ENCODE results near the gene CES1. TPM values are rescaled to one million over a fixed set of nuclear protein-coding genes. Genes with fewer than 3 reads are reported as not detected.

The CES1 gene
- 10 to 100 TPM in 1 of 4 donors, 1 to 10 TPM in 3; 2.6 to 10.8 (median 5.1) TPM for total RNA-seq

- Histone ChIP-seq H3K27me3 (no peaks in the 10 kb centered on the region), H3K9me3 (no peaks in the 10 kb centered on the region), H3K27ac (no peak within 1 kb of the TSS), H3K4me3 (replicated peaks in 1 of 3) (no peak within 1 kb of the TSS), H3K36me3 (no peaks in the 10 kb centered on the region), H3K4me1 (no peaks in the 10 kb centered on the region)
- DNase-seq = peak; percentile 35 to 39
- intact Hi-C loops (cut with DNase I) = no loop called here
- TF ChIP-seq CTCF (IDR thresholded peaks at IDR 0.05) = no peak
- WGBS, 2 donors = 56 to 64% methylated on average over 28 to 30 of the region's 30 CpGs
Observed at GRCh38 chr16:55832773-55833691, at the start of gene CES1. TSS of gene CES1 (minus strand) at chr16:55833096. CDS start at chr16:55833055, 41 bp downstream.

GRCh38 chr16:55876854-55877253, 44.0 kb upstream of the CES1 start:
- WGBS, 2 donors = 60 to 81% methylated on average over 4 of the region's 4 CpGs
- Histone ChIP-seq H3K4me1 (no peaks in the 10 kb centered on the region), H3K4me3 (replicated peaks in 1 of 3) (no peak overlapping the region), H3K27me3 (no peaks in the 10 kb centered on the region), H3K9me3 (no peaks in the 10 kb centered on the region), H3K36me3 (no peaks in the 10 kb centered on the region), H3K27ac (no peak overlapping the region)
- intact Hi-C loops (cut with DNase I) = no loop called here
- no peak for TF ChIP-seq CTCF (IDR thresholded peaks at IDR 0.05)
- no peak for TF ChIP-seq POLR2A (IDR thresholded peaks at IDR 0.05)
- no peak for DNase-seq

GRCh38 chr16:55875273-55875672, 42.4 kb upstream of the CES1 start, which contains the start of gene CES5A:
TSS of gene CES5A (minus strand) at chr16:55875373. CDS start at chr16:55875221, 152 bp downstream.
- 74 to 83% methylated on average over 2 of the region's 2 CpGs for WGBS, 2 donors
- H3K4me3 ChIP-seq (replicated peaks in 1 of 3) = no peak within 1 kb of the TSS
- intact Hi-C loops (cut with DNase I) = no loop called here
- no peak for DNase-seq
- TF ChIP-seq CTCF (IDR thresholded peaks at IDR 0.05) (no peak), POLR2A (IDR thresholded peaks at IDR 0.05) (no peak)
- no peak within 1 kb of the TSS for H3K27ac ChIP-seq
- H3K36me3 ChIP-seq = no peaks in the 10 kb centered on the region
- no peaks in the 10 kb centered on the region for H3K4me1 ChIP-seq
- no peaks in the 10 kb centered on the region for H3K27me3 ChIP-seq
- no peaks in the 10 kb centered on the region for H3K9me3 ChIP-seq

- no peak for TF ChIP-seq POLR2A (IDR thresholded peaks at IDR 0.05)
- TF ChIP-seq CTCF (IDR thresholded peaks at IDR 0.05) = no peak
- no peaks in the 10 kb centered on the region for H3K9me3 ChIP-seq
- DNase-seq = no peak
- intact Hi-C loops (cut with DNase I) = no loop called here
- H3K4me3 ChIP-seq (replicated peaks in 1 of 3) = no peak overlapping the region
- H3K4me1 ChIP-seq = no peaks in the 10 kb centered on the region
- no peaks in the 10 kb centered on the region for H3K27me3 ChIP-seq
- H3K36me3 ChIP-seq = no peaks in the 10 kb centered on the region
- H3K27ac ChIP-seq = no peak overlapping the region
- 88 to 90% methylated on average over 5 of the region's 5 CpGs for WGBS, 2 donors
Observed at GRCh38 chr16:55873122-55873521, 40.2 kb upstream of the CES1 start.

GRCh38 chr16:55872130-55872529, 39.2 kb upstream of the CES1 start:
- no peak for TF ChIP-seq POLR2A (IDR thresholded peaks at IDR 0.05)
- no peak for TF ChIP-seq CTCF (IDR thresholded peaks at IDR 0.05)
- no peaks in the 10 kb centered on the region for H3K27me3 ChIP-seq
- H3K4me3 ChIP-seq (replicated peaks in 1 of 3) = no peak overlapping the region
- H3K9me3 ChIP-seq = no peaks in the 10 kb centered on the region
- H3K36me3 ChIP-seq = no peaks in the 10 kb centered on the region
- H3K27ac ChIP-seq = no peak overlapping the region
- DNase-seq = no peak
- WGBS, 2 donors = 82 to 92% methylated on average over 7 of the region's 7 CpGs
- no peaks in the 10 kb centered on the region for H3K4me1 ChIP-seq
- intact Hi-C loops (cut with DNase I) = no loop called here

Data from thyroid gland (tissue), 4 donors.